Stimulated activated CD4-positive, alpha-beta T cell treated with anti-CD3 and anti-CD28 coated beads, Interleukin-4, amount 100 ng/mL, for 24 hours (primary cell): ENCODE measurements around the gene SMPD4.
"Not testable (repeated sequence)": the region's sequence is repeated elsewhere in the genome, so short reads cannot be mapped to it uniquely, and the experiment has no call there.

Experiments
- DNase-seq: peaks from one replicate; pipeline ENCODE4 v3.0.0-alpha.2; 2020

Gene SMPD4

DNA sequence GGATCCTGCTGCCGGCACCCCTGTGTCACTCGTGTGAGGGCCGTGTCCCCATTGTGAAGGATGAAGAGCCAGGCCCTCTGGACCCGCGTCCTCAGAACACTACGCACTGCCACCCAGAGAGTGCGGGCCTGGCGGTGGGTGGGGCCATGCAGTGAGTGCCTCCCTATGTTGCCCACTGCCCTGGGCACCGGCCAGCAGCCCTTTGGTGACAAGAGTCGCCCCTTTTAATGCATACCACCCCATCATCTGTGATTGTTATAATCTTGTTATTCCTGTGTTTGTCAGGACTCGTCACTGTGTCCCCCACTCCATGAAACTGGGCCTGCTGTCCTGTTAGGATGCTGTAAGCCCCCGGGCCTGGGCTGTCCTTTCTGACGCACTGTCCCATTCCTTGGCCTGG lies 43.1 kb downstream of the SMPD4 start:
- DNase-seq: not testable (repeated sequence)

- not testable (repeated sequence) for DNase-seq
Measured at GRCh38 chr2:130137118-130137517, 44.3 kb downstream of the SMPD4 start.

DNA sequence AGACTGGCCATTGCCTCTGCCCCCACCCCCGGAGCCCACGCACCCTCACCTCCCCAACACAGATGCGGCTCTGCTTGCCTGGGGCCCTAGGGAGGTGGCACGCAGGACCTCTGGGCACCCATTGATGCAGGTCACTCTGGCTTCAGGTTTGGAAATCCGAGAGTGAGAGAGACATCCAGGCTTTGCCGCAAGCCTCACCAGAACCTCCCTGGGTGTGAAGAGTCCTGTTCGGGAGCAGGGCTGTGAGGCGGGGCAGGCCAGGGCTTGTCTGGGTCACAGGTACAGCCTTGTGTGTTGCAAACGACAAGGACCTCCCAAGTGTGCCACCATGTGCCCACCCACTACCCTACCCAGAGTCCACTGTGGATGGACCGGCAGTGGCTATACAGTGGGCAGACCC lies 44.9 kb downstream of the SMPD4 start:
- not testable (repeated sequence) for DNase-seq

DNA sequence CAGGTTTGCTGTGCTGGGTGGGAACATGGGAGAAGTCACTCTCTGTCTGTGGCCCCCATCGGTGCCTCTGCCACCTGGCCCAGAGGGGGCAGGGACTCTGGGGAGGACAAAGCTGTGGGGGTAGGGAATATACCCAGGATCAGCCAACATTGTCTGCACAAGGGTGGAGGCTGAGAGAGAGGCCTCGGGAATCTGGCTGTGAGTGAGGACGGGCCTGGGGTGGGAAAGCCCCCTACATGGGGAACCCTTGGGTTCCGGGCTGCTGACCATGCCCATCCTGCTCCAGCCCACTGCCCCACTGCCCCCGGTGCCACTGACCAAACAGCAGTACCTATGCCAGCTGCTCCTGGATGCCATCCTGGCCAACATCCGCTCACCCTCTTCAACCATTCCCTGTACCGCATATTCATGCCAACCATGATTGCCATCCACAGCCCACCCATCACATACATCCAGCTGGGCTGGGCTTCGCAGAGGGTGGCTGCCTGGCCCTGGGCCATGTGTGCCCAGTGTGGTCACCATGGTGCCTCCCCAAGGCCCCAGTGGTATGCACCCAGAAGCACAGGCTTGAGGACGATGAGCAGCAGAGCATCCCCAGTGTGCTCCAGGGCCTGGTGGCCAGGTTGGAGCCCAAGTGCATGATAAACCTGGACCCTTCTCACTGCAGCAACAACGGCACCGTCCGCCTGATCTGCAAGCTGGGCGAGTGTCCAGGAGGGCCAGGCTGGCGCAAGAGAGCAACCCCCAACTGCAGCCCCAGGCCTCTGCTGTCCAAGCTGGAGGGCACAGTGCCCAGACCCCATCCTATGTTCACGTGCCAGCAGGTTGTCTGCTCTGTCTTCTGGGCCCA lies 45.5 kb downstream of the SMPD4 start:
- DNase-seq: no peak

DNA sequence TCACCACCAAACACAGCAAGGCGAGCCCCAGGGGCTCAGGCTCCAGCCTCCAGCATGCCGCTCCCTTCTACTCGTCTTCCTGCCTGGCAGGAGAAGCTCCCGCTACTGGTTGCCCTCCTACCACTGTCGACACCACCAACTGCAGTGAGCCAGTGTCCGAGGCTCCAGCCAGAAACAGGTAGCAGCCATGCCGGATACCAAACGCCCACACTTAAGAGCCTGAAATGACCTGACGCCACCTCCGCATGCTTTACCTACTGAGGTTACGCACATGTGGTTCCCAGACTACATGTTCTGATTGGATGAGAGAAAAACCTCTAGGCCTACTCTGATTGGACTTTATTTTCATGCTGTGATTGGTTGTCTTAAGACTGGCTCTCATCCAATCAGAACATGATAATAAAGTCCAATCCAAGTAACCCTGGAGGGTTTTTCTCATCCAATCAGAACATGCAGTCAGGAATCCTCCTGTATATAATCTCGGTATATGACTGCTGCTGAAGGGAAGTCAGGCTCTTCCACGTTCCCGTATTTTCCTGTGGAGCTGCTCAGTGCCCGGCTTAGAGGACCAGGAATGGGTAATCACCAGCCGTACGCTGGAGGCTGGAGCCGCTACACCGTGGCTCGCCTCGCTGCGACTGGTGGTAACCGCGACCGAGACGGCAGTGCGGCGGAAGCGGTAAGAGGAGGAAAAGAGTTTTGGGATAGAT lies 52.1 kb downstream of the SMPD4 start, which contains the start of gene POTEF:
TSS of gene POTEF (minus strand) at position 103 of the 710 bp plus-strand sequence. CDS start 8,707 bp downstream, outside the sequence.
- DNase-seq: not testable (repeated sequence)

GRCh38 chr2:130128464-130128863 lies 52.9 kb downstream of the SMPD4 start:
- not testable (repeated sequence) for DNase-seq

- not testable (repeated sequence) for DNase-seq
Measured at GRCh38 chr2:130127726-130128125, 53.7 kb downstream of the SMPD4 start.

GRCh38 chr2:130120924-130121323 lies 60.5 kb downstream of the SMPD4 start:
- not testable (repeated sequence) for DNase-seq

- DNase-seq: not testable (repeated sequence)
Measured at GRCh38 chr2:130102597-130103363, 78.6 kb downstream of the SMPD4 start.
